Posterior vena cava (tissue), 2 donors: ENCODE measurements around the gene WIPI1. TPM values are rescaled to one million over a fixed set of nuclear protein-coding genes. Genes with fewer than 3 reads are reported as not detected.
A peak's percentile ranks its signal among the peaks of the same experiment; 100 is the strongest.
"Not testable (repeated sequence)": the region's sequence is repeated elsewhere in the genome, so short reads cannot be mapped to it uniquely, and the experiment has no call there.

Source experiments
- DNase-seq: peaks from one replicate; pipeline ENCODE4 v3.0.0-alpha.2; 2020; ENCODE audit warnings: low spot score
- intact Hi-C, 2 donors: fragments of 100-400 bp; cut with DNase I; formaldehyde crosslinking; loops; one replicate each; pipeline versions ENCODE4 v1.14.1 to v1.14.2; 2022 to 2023
- microRNA-seq, 2 donors: library from miRNA; unstranded; fragments of <30 nt; microRNA quantifications; one replicate each; pipeline ENCODE4 v1.2.0, GENCODE V29; 2020 to 2021; ENCODE audit warnings: borderline microRNAs expressed in 2 of 2
- total RNA-seq, 2 donors: library from RNA; stranded (reverse); fragmentation: NEBNext Ultra II Directional; extraction: Animal tissue kit (Norgen Biotek cat#: 25700); gene quantifications; one replicate each; pipeline ENCODE4 v1.2.1, GENCODE V29; 2021
- donor health status: DM: yes; HTN: yes; CAD: no.
- donor health status: DM: yes; HTN: yes; CAD: no.

The WIPI1 gene
- total RNA-seq, 2 donors from 2014 or later = 50.3 to 54.1 TPM

DNA sequence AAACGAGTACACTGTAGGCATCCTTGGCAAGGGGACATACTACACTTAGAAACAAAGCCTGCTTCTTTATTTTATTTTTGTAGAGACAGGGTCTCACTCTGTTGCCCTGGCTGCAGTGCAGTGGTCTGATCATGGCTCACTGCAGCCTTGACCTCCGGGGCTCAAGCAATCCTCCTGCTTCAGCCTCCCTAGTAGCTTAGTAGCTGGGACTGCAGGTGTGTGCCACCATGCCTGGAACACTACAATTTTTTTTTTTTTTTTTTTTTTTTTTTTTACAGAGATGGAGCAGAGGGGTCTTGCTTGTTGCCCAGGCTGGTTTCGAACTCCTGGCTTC is 78.2 kb downstream of the WIPI1 start:
- intact Hi-C loops = no loop called here
- DNase-seq = no peak

DNA sequence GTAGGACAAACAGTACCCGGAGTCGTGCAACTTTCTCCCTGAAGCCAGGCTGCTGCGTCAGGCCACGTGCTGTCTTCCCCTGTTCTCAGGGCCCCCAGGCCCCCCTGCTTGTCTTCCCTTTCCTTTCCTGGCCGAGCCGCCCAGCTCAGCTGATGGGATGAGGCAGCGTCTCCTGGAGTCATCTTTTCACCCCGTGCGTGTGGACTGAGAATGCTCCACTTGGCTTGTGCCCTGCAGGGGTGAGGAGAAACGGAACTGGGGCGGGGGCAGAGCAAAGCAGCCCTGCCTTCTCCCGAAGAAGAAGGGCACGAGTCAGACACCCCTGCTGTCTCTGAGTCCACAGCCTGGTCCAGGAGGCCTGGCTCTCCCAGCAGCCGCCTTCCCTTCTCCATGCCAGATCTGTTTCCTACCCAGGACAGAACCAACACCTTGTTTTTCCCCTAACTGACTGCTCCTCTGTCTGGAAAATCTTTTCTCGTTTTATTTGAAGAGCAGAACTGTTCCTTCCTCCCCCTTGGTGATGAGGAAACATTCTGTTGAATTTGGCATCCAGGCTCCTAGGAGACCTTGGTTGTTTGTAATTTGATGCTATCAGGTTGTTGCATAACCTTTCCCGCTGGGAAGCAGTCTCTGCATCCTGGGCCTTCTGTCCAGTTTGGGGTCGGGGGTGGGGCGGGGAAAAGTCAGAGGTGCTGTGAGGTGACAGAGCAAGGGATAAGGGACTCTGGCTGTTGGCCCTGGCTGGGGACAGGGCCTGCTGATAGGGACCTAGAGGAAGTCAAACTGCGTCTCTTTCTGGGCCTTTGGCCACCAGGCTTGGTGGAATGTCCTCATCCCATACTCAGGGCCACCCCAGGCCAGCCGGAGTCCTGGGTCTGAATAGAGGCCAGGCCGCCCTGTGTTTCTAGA is 78.8 kb downstream of the WIPI1 start:
- DNase-seq = peak; percentile 99
- intact Hi-C loops = no loop called here

DNA sequence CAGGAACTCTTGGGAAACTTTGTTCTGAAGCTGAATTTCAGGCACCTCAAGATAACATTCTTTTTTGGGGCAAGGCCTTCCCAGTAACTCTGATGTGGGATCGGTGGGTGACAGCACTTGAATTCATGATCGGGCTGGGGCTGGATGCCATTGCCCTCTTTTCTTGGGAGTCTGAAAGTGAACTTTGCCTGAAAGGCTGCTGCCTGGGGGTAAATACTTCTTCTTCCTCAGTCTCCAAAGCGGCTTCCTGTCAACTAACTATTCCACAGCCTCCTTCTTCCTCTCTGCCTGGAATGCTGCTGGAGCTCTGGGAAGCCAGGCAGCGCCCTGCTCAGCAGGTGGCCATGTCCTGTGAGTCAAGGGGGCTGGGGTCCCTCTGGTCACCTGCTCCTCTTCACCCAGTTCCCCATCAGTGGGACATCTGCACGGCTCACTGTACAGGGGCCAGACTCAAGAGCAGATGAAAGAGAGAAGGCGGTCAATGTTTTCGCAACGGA is 79.5 kb downstream of the WIPI1 start:
- no peak for DNase-seq
- intact Hi-C loops = no loop called here

GRCh38 chr17:68376178-68376577 is 81.1 kb downstream of the WIPI1 start:
- DNase-seq, intact Hi-C loops: not testable (repeated sequence)

- intact Hi-C loops = no loop called here
- no peak for DNase-seq
Observed at GRCh38 chr17:68375566-68375965, 81.7 kb downstream of the WIPI1 start.

Small RNAs within 50 kb of the gene (microRNA-seq; reads per million reads assigned to microRNA genes)
- gene MIR635 = 0 reads per million in 2 donors

Other genes with a start within 250 kb of the WIPI1 start
- gene AMZ2, start 209.5 kb downstream of the WIPI1 start, total RNA-seq = 10 to 100 TPM; 43.4 to 58.9 TPM
- gene SLC16A6, start 166.4 kb downstream of the WIPI1 start, total RNA-seq = 1 to 10 TPM; 1.7 to 1.9 TPM
- 1 to 10 TPM; 5.7 to 7.5 TPM for gene ARSG, start 166.0 kb downstream of the WIPI1 start, total RNA-seq
- 100 to 1,000 TPM; 236 to 271 TPM for gene PRKAR1A, start 54.9 kb upstream of the WIPI1 start, total RNA-seq
- gene FAM20A, start 143.9 kb upstream of the WIPI1 start, total RNA-seq = 10 to 100 TPM; 17.6 to 29.9 TPM